Measurements from ENCODE around the gene RMDN3.

RMDN3 gene

GRCh38 chr15:40693904-40694687 lies 61.0 kb downstream of the RMDN3 start:
- no peak for DNase-seq (ENCODE audit: low spot score)

DNA sequence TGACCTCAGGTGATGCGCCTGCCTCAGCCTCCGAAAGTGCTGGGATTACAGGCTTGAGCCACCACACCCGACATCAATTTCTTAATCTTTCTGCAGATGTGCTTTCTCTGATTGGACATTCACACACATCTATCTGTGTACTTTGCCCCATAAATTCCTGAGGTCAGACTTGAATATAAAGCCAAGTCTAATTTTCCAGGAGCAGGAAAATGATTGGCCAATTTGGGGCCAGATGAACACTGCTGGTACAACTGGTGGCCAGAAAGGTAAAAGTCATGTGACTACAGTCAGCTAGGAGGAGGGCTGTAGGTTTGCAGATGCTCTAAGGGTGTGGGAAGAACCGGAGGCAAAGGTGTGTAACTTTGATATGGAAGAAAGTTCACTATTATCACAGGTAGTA lies 63.3 kb downstream of the RMDN3 start:
- no peak for DNase-seq (ENCODE audit: low spot score)

GRCh38 chr15:40688932-40689799 lies 65.9 kb downstream of the RMDN3 start:
- DNase-seq (ENCODE audit: low spot score) = no peak

Data from COLO829 (cell line).